GM21825 (cell line): ENCODE results near the gene TNFSF8.

Experiments
- ATAC-seq: cut with Tn5 transposase; IDR thresholded peaks from one replicate; pipeline ENCODE4 v1.9.1; 2021; ENCODE audit warnings: mild to moderate bottlenecking, moderate library complexity; ENCODE audit not compliant: unreplicated experiment

TNFSF8 gene

GRCh38 chr9:114908104-114908622, 22.2 kb downstream of the TNFSF8 start:
- ATAC-seq: no peak

GRCh38 chr9:114906922-114907571, 23.3 kb downstream of the TNFSF8 start:
- no peak for ATAC-seq

- ATAC-seq: no peak
Measured at GRCh38 chr9:114905170-114905940, 25.0 kb downstream of the TNFSF8 start.

GRCh38 chr9:114902786-114903524, 27.4 kb downstream of the TNFSF8 start:
- ATAC-seq: no peak

- ATAC-seq: no peak
Measured at GRCh38 chr9:114900942-114901802, 29.2 kb downstream of the TNFSF8 start.

DNA sequence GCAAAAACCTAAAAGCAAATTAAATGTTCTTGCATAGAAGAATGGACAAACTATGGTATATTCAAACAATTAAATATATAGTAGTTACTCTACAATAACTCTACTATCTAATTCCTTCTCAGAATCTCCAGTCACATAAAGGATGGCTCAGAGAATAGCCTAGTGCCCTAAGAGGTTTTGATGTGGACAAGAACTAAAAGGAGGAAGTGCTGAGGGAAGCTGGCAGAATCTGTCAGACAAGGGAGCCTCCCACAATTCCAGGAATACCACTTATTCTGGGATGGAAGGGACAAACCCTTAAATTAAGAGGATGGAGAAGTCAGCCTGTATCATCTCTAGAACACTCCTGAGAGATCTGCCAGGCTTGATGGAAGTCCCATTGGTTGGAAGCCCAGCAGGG, 30.4 kb downstream of the TNFSF8 start:
- no peak for ATAC-seq

DNA sequence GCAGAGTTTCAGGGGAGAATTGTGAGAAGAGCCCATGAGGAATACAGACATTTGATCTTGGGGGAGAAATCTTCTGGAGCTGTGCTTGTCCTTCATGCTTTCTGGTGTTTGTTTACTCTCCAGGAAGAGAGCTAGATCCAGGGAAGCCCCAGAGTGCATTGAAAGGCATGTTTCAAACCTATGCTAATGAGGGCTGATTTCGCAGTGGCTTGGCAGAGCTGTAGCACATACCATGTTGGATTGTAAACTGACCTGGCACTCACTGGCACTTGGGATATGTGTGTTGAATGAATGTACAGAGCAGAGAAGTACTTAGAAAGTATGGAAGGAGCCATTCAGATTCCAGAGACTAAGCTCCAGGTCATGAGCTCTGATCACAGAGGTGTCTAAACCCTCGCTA, 30.9 kb downstream of the TNFSF8 start:
- ATAC-seq: no peak

- no peak for ATAC-seq
Measured at GRCh38 chr9:114898741-114899140, 31.6 kb downstream of the TNFSF8 start.

DNA sequence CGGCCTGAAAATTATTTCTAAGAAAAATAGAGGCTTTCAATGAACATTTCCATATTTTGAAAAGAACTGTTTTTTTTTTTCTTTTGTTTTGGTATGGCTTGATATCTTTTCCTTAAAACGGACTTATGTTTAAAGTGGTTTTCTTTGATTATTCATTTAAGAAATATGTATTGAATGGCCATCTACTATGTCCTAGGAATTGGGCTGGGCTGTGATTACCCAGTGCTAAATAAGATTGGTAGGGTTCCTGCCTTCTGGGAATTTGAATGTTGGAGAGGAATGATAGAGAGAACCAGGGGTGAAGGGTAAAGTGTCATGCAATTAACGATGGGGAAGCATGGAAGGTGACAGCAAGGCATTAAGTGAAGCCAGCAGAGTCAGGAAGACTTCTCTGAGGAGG, 33.2 kb downstream of the TNFSF8 start:
- ATAC-seq: no peak

DNA sequence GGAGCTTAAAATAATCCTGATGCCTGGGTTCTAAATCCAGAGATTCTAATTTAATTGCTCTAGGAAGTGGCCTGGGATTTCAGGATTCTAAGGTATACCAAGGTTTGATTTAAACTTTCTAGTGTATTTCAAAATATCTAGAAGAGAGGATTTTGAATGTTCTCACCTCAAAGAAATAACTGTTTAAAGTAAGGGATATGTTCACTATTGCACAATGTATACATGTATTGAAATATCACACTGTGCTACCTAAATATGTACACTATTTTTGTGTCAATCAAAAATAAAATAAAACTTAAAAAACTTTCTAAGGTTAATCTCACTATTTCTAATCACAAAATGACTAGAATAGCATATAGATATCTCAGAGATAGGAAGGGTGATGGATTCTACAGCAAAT, 34.0 kb downstream of the TNFSF8 start:
- no peak for ATAC-seq

GRCh38 chr9:114895521-114895991, 34.8 kb downstream of the TNFSF8 start:
- no peak for ATAC-seq

- no peak for ATAC-seq
Measured at GRCh38 chr9:114894609-114895433, 35.6 kb downstream of the TNFSF8 start.

GRCh38 chr9:114894206-114894605, 36.2 kb downstream of the TNFSF8 start:
- no peak for ATAC-seq

GRCh38 chr9:114893221-114894010, 37.0 kb downstream of the TNFSF8 start:
- ATAC-seq: no peak

- no peak for ATAC-seq
Measured at GRCh38 chr9:114889802-114890224, 40.6 kb downstream of the TNFSF8 start.

- no peak for ATAC-seq
Measured at GRCh38 chr9:114888607-114889006, 41.8 kb downstream of the TNFSF8 start.

DNA sequence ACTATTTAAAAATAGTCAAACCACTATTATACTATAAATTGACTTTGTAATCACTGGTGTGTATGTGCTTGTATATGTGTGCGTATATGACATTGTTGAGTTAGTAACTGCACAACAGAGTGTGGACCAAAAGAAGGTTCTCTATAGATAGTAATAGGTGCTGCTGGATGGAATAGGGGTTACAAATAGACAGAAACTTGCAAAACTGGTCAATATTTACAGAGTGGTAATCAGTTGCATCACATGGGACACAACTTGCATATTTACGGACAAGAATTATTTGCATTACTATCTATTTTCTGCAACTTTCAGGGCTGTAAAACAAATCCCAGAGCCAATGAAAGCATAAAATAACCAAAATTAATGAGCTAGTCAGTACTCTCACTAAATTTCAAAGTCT, 42.4 kb downstream of the TNFSF8 start:
- ATAC-seq: no peak

DNA sequence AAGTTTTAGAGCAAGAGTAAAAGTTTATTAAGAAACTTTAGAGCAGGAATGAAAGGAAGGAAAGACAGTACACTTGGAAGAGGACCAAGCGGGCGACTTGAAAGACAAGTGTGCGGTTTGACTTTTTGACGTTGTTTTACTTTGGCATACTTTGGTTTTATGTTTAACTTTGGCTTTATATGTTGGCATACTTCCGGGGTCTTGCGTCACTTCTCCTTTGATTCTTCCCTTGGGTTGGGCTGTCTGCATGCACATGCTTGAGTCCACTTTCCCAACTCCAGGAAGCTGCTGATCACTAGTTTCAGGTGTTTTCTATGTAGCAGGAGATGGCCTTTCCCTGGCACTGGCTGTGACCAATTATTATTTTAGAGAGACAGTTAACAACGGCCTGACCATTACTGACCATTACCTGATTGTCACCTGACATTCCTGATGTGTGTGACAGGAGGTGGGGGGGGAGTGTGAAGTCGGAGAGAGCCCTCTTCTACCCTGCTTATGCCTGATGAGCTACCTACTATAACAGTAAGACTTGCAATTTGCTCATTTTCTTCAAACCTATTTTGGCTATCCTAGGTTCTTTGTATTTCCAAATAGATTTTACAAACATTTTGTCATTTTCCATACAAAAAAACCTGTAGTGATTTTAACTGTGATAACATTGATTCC, 45.5 kb downstream of the TNFSF8 start:
- ATAC-seq: no peak
